ENCODE measurements around the gene EPS8L1.
"Not testable (repeated sequence)": the region's sequence is repeated elsewhere in the genome, so short reads cannot be mapped to it uniquely, and the experiment has no call there.

Gene EPS8L1

DNA sequence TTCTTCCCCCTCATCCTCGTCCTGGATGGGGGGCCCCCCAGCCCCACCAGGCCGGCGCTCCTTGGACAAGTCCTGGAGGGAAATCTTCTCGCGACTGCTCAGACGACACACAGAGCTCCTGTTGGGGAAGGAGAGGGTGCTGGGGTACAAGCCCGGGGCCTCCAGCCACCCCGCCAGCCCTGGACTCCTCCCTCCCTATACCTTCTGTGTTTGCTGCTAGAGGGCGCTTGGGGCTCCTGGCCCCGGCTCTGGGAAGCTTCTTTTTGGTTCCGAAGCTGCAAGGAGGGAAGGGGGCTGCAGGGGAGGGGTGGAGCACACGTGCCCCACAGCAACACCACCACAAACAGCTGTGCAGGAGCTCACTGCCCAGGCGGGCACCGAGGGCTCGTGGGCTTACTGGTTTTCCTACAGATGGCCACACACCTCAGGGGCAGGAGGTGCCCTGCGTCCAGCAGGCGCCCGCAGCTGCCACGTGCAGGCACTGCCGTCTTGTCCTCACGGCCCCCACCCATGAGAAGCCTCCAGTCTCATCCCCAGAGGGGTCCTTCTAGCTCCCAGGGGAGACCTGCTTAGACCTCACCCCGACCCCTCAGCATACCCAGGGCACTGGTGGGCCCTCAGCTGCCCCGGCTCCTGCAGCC is 20.5 kb downstream of the EPS8L1 start:
- no peak for DNase-seq

GRCh38 chr19:55097864-55098715 is 22.4 kb downstream of the EPS8L1 start:
- DNase-seq: no peak

DNA sequence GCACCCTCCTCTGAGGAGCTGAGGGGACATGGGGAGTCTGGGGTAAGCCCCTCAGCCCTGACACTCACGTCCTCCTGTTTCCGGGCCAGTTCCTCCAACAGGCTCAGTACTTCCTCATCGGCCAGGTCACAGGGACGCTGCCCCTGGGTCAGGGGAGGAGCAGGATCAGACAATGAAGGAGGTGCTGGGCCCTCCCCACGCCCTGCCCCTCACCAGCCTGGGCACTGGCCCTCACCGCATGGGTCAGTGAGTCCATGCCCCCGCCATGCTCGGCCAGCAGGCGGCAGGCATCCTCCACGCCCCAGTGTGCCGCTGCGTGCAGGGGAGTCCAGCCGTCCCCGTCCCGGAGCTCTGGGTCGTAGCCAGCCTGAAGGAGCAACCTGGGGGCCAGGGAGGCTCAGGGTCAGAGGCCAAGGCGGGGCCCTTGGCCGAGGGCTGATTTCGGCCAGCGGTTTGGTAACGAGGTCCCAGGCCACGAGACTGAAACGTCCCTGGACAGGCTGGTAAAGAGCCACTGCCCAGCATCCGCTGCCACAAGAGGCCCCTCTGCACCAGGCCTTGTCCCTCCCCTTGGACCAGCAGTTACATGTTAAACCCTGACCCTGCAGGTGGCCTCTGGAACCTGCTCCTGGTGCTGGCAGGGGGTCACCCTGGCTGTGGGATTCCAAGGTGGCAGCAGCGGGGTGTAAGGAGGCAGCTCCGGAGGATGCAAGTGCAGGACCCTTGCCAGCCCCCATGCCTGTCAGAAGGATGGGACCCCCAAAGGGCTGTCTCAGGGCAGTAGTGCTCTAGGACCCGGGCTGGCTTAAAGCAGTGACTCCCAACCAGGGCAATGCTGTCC is 23.3 kb downstream of the EPS8L1 start:
- DNase-seq: no peak

DNA sequence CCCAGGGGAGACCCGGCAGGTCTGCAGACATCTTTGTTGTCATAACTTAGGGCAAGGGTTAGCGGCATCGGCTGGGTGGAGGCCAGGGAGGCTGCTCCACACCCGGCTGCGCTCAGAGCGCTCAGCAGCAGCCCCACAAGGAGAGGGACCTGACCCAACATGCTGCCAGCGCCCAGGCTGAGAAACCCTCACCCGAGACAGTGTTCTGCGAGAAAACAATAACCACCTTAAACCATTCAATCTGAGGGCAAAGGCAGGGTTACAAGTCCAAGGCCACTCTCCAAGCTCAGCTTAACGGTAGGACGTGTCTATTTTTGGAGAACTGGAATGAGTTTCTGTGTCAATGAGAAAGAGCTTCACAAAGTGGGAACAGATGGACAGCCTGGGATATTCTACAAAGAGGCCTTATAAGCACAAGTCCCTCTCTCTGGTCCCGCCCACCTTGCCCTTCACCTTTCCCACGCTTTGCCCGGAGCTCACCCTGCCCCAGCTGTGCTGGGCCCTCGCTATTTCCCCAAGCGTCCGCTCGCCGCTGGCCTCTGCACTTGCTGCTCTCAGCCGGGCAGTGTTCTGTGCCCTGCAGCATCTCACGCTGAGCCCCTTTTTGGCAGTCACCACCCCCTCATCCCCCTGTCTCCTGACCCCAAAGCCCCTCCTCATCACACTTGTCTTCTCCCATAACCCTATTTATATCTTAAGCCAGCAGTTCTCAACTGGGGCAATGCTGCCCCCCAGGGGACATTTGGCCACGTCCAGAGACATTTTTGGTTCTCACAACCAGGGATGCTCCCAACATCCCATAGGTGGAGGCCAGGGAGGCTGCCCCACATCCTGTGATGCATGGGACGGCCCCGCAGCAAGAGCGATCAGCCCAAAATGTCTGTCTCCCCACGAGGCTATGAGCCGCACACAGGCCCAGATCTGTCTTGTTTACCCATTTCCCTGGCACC is 24.2 kb downstream of the EPS8L1 start:
- no peak for DNase-seq

DNA sequence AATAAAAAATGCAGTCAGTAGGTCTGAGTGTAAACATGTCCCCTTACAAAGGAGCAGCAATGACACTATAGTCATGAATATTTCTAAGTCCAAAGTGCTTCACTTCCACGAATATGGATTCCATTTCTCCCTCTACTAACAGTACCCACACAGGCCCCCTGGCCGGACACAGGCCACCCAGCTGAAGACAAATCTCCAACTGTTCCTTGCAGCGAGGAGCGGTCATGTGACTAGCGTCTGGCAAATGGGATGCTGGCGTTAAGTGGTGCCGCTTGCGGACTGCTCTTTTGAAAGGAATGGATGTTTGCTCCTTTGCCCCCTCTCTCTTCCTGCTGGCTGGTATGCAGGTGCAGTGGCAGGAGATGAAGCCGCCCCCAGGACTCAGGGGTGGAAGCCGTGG is 25.6 kb downstream of the EPS8L1 start:
- DNase-seq: no peak

DNA sequence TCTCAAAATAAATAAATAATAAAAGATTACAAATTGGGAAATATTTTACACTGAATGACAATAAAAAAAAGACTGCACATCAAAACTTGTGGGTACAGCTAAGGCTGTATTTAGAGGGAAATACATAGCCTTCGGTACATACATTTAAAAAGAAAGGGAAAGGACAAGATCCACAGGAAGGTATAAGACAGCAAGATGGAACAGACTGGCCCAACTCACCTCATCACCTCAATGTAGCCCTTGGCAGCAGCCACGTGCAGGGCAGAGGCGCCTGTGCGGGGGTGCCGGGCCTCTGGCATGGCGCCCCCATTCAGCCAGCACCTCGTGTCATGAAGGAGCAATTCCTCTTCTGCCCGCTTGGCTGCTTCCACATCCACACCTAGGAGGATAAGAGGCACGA is 27.5 kb downstream of the EPS8L1 start:
- no peak for DNase-seq

GRCh38 chr19:55105237-55105636 is 29.6 kb downstream of the EPS8L1 start:
- no peak for DNase-seq

GRCh38 chr19:55106591-55106990 is 30.9 kb downstream of the EPS8L1 start:
- DNase-seq: no peak

DNA sequence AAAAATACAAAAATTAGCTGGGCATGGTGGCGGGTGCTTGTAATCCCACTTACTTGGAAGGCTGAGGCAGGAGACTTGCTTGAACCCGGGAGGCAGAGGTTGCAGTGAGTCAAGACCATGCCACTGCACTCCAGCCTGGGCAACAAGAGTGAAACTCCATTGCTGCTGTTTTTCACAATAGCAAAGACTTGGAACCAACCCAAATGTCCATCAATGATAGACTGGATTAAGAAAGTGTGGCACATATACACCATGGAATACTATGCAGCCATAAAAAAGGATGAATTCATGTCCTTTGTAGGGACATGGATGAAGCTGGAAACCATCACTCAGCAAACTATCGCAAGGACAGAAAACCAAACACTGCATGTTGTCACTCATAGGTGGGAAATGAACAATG is 31.6 kb downstream of the EPS8L1 start:
- DNase-seq: not testable (repeated sequence)

GRCh38 chr19:55109527-55110291 is 34.0 kb downstream of the EPS8L1 start:
- no peak for DNase-seq

- DNase-seq: no peak
Measured at GRCh38 chr19:55111238-55111831, 35.7 kb downstream of the EPS8L1 start.

DNA sequence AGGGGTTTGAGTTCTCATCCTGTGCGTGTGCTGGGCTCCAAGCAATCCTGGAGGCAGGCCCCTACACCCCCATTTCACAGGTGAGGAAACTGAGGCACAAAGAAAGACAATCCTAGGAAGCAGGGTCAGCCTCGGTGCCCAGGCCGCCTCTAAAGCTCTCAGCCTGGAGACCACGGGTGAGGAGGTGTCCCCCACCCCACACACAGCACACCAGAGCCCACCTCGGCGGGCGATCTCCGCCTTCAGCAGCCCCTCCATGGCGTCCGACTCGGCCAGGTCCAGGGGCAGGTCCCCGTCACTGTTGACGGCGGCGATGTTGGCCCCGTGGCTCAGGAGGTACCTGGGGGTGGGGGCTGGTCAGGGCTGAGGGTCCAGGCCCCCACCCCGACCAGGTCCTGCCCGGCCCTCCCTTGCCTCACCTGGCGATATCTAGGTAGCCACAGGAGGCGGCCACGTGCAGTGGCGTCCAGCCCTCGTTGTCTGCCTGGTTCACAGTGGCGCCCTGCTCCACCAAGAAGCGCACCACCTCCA is 36.6 kb downstream of the EPS8L1 start:
- no peak for DNase-seq

DNA sequence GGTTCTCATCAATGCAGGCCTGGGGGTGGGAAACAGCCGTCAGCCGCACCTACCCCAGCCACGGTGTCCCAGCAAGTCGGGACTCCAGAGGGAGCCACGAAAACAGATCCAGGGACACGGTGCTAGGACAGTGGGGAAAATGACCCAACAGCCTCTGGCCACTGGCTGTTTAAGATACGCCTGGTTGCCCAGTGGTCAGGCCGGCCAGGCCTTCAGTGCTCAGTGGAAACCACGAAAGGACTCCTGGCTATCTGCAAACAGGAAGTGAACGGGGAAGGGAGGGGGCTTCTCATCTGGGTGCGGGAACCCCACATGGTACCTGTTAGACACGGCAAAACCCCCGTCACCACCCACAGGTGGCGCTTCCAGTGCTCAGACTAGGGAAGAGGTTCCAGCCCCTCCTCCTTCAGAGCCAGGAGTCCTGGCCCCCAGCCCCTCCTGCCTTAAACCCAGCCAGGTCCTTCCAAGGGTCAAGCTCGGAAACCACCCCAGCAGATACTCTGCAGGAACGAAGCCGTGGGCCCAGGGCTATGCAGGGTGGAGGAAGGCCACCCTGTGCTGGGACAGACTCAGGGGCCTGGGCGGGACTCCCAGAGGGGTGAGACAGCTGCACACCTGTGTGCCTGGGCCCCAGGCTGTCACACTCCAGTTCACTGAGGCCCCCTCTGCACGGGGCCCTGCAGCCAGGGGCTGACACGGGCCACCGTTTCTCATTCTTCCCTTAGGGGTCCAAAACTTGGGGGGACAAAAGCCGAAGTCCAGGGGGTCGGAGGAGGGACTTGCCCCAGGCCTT is 37.3 kb downstream of the EPS8L1 start:
- DNase-seq: no peak

GRCh38 chr19:55113570-55114039 is 37.9 kb downstream of the EPS8L1 start:
- no peak for DNase-seq

DNA sequence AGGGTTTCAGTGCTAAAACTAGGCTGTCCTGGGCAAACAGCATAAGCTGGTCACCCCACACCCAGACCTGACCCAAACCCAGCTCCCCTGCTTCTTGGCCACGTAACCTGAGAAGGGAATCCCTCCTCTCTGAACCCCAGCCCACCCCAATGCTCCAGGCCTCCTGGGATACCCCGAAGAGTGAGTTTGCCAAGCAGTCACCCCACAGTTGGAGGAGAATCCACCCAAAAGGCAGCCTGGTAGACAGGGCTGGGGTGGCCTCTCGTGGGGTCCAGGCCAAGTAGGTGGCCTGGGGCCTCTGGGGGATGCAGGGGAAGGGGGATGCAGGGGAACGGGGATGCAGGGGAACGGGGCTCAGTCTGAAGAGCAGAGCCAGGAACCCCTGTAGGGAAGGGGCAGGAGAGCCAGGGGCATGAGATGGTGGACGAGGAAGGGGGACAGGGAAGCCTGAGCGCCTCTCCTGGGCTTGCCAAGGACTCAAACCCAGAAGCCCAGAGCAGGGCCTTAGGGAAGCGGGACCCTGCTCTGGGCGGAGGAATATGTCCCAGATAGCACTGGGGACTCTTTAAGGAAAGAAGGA is 39.0 kb downstream of the EPS8L1 start:
- DNase-seq: no peak

DNA sequence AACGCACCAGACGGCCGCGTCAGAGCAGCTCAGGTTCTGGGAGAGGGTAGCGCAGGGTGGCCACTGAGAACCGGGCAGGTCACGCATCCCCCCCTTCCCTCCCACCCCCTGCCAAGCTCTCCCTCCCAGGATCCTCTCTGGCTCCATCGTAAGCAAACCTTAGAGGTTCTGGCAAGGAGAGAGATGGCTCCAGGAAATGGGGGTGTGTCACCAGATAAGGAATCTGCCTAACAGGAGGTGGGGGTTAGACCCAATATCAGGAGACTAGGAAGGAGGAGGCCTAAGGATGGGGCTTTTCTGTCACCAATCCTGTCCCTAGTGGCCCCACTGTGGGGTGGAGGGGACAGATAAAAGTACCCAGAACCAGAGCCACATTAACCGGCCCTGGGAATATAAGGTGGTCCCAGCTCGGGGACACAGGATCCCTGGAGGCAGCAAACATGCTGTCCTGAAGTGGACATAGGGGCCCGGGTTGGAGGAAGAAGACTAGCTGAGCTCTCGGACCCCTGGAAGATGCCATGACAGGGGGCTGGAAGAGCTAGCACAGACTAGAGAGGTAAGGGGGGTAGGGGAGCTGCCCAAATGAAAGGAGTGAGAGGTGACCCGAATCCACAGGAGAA is 39.9 kb downstream of the EPS8L1 start:
- DNase-seq: no peak

DNA sequence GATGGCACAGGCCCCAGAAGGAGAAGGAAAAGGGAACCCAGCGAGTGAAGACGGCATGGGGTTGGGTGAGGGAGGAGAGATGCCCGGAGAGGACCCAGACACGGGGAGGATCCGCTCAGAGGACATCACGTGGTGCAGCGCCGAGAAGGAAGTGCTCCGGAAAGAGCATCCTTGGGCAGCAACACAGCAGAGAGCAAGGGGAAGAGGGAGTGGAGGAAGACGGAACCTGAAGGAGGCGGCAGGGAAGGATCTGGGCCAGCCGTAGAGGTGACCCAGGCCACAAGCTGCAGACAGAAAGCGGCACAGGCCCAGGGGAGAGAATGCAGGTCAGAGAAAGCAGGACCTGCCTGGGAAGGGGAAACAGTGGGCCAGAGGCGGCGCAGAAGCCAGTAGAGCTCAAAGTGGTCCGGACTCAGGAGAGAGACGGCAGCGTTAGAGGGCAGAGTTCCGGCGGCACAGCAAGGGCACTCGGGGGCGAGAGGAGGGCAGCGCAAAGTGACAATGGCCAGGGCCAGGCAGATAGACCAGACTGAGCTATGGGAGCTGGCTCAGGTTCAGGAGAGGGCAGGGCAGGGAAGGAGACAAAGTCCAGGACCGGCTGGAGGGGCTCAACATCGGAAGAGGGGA is 40.7 kb downstream of the EPS8L1 start:
- DNase-seq: peak; percentile 73

GRCh38 chr19:55116859-55117662 is 41.4 kb downstream of the EPS8L1 start, which contains the start of gene PPP1R12C:
Gene PPP1R12C (minus strand): TSS chr19:55117637. CDS start chr19:55117543, 94 bp downstream.
- peak; percentile 20 for DNase-seq

Measured in activated CD4-positive, alpha-beta T cell treated with anti-CD3 and anti-CD28 coated beads for 48 hours (primary cell).